Measurements from ENCODE around the gene SLC30A2. TPM values are rescaled to one million over a fixed set of nuclear protein-coding genes. Genes with fewer than 3 reads are reported as not detected.

The SLC30A2 gene
- total and polyA plus RNA-seq, 9 of the 15 experiments (the other 6 are each of a cell fraction or from before 2014, with no cell fraction given) = 0.01 to 0.18 (median 0.06) TPM; not detected in 3

- Histone ChIP-seq H2AFZ (ENCODE audit: low read depth, low read length) (no peak overlapping the region), H3K4me1 (replicated peaks in 1 of 2; ENCODE audit: control insufficient read depth in 2 of 2, insufficient read depth in 2 of 2, low read length in 2 of 2) (peaks cover 36 to 45% of the 10 kb centered on the region in 2 experiments), H3K79me2 (ENCODE audit: control insufficient read depth, insufficient read depth, low read length) (no peaks in the 10 kb centered on the region), H3K9ac (ENCODE audit: insufficient read depth in 1 of 2, low read depth in 2 of 2, low read length in 2 of 2) (no peak overlapping the region; a peak in 1 of 4 replicates), H3K4me3 (no peak overlapping the region), H3K9me3 (replicated peaks; ENCODE audit: control insufficient read depth, insufficient read depth, low read depth, low read length) (no peaks in the 10 kb centered on the region), H3K4me2 (ENCODE audit: insufficient read depth, low read length) (no peak overlapping the region), H3K27ac (ENCODE audit: extremely low read depth, low read depth, low read length) (no peak overlapping the region), H3K36me3 (ENCODE audit: control insufficient read depth, insufficient read depth, low read length) (no peaks in the 10 kb centered on the region), H4K20me1 (replicated peaks; ENCODE audit: control insufficient read depth, insufficient read depth, low read length) (no peaks in the 10 kb centered on the region), H3K9me1 (ENCODE audit: control insufficient read depth, insufficient read depth, low read length) (no peaks in the 10 kb centered on the region), H3K27me3 (ENCODE audit: control insufficient read depth in 2 of 2, insufficient read depth in 2 of 2, low read length in 2 of 2) (no peaks in the 10 kb centered on the region)
- intact Hi-C loops (cut with micrococcal nuclease) (no loop called here), in situ Hi-C loops (cut with MboI) (no loop called here)
- ChIA-PET CTCF (ENCODE audit: low intra/inter-chr PET ratio) (no interaction called here), POLR2A (interaction anchor here (0.6 to 1.4 kb wide), 3 partner anchors 23 to 307 kb away, joined by 3 read pairs; no protein-coding TSS in a partner anchor)
- DNase-seq (ENCODE audit: extremely low read depth in 1 of 4, low spot score in 3 of 4) = no peak
- no TSS peak for BruUV-seq (replicated peaks)
- no peak for ATAC-seq
- TF ChIP-seq, protein P1, sequence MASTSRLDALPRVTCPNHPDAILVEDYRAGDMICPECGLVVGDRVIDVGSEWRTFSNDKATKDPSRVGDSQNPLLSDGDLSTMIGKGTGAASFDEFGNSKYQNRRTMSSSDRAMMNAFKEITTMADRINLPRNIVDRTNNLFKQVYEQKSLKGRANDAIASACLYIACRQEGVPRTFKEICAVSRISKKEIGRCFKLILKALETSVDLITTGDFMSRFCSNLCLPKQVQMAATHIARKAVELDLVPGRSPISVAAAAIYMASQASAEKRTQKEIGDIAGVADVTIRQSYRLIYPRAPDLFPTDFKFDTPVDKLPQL (IDR thresholded peaks at IDR 0.05; ENCODE audit: extremely low read depth, insufficient read length) = no peak
- TF ChIP-seq KDM1A (IDR thresholded peaks at IDR 0.05) = peak; percentile 74 to 75
- no peak for FAIRE-seq
- 41% methylated on average over 7 of the region's 7 CpGs for WGBS (ENCODE audit: insufficient coverage, low coverage, missing lambda C conversion rate)
These were observed 1.5 kb upstream of the SLC30A2 start for GRCh38 chr1:26047278-26047874.
